Activated CD4-positive, alpha-beta T cell treated with anti-CD3 and anti-CD28 coated beads, Interleukin-2, amount 10 ng/mL, durations not matched to agents 7 days and 5 days (primary cell): ENCODE results near the gene RBM12. TPM values are rescaled to one million over a fixed set of nuclear protein-coding genes. Genes with fewer than 3 reads are reported as not detected.

Experiments
- CTCF ChIA-PET: fragments of 350-600 bp; sonication (Branson Sonifier 250); formaldehyde crosslinking; loops from one replicate; lab custom pipeline; 2021; ENCODE audit warnings: antibody characterized with exemption; lab: Charles Lee
- POLR2A ChIA-PET: fragments of 350-600 bp; sonication (Branson Sonifier 250); formaldehyde crosslinking; loops from one replicate; lab custom pipeline; 2021; ENCODE audit warnings: antibody characterized with exemption; lab: Charles Lee
- DNase-seq: peaks from one replicate; pipeline ENCODE4 v3.0.0-alpha.2; 2020
- H3K27ac Mint-ChIP-seq: one replicate; pipeline ENCODE4 v1.8.0; 2021; ENCODE audit warnings: mild to moderate bottlenecking, moderate library complexity, mixed read lengths
- H3K27me3 Mint-ChIP-seq: one replicate; pipeline ENCODE4 v1.8.0; 2021; ENCODE audit warnings: mixed read lengths
- H3K36me3 Mint-ChIP-seq: one replicate; pipeline ENCODE4 v1.8.0; 2021; ENCODE audit warnings: low read depth, mixed read lengths
- H3K4me1 Mint-ChIP-seq: one replicate; pipeline ENCODE4 v1.8.0; 2021; ENCODE audit warnings: mixed read lengths
- H3K4me3 Mint-ChIP-seq: one replicate; pipeline ENCODE4 v1.8.0; 2021; ENCODE audit warnings: mild to moderate bottlenecking, moderate library complexity, mixed read lengths
- H3K9me3 Mint-ChIP-seq: one replicate; pipeline ENCODE4 v1.8.0; 2021; ENCODE audit warnings: mixed read lengths
- total RNA-seq, 2 experiments: library from RNA; stranded (reverse); gene quantifications; one replicate each; pipeline ENCODE4 v1.2.3, GENCODE V29; 2021

Gene RBM12
- total RNA-seq, 2 experiments from 2014 or later = 121 to 127 TPM

GRCh38 chr20:35644806-35645205, 19.9 kb downstream of the RBM12 start:
- Mint-ChIP-seq H3K9me3 (no peaks in the 10 kb centered on the region), H3K4me3 (no peak overlapping the region), H3K36me3 (peaks cover 39% of the 10 kb centered on the region), H3K4me1 (peaks cover 42% of the 10 kb centered on the region), H3K27ac (no peak overlapping the region), H3K27me3 (no peaks in the 10 kb centered on the region)
- POLR2A ChIA-PET = interaction anchor here (0.6 kb wide), 1 partner anchor 29 kb away, joined by 3 read pairs; the partner anchor contains the start of gene SPAG4
- no peak for DNase-seq
- CTCF ChIA-PET = interaction anchor here (0.9 to 2.4 kb wide), 3 partner anchors 8 to 15 kb away, joined by 3 to 7 read pairs (median 3); no protein-coding TSS in a partner anchor

GRCh38 chr20:35643045-35643444, 21.7 kb downstream of the RBM12 start:
- ChIA-PET POLR2A (no interaction called here), CTCF (interaction anchor here (2.4 kb wide), 1 partner anchor 17 kb away, joined by 7 read pairs; no protein-coding TSS in a partner anchor)
- no peak overlapping the region for H3K27ac Mint-ChIP-seq
- no peak overlapping the region for H3K4me3 Mint-ChIP-seq
- H3K36me3 Mint-ChIP-seq = peaks cover 25% of the 10 kb centered on the region
- peaks cover 34% of the 10 kb centered on the region for H3K4me1 Mint-ChIP-seq
- no peak for DNase-seq
- no peaks in the 10 kb centered on the region for H3K9me3 Mint-ChIP-seq
- H3K27me3 Mint-ChIP-seq = no peaks in the 10 kb centered on the region

GRCh38 chr20:35641743-35642142, 23.0 kb downstream of the RBM12 start:
- H3K27ac Mint-ChIP-seq = no peak overlapping the region
- DNase-seq = no peak
- H3K9me3 Mint-ChIP-seq = no peaks in the 10 kb centered on the region
- H3K27me3 Mint-ChIP-seq = no peaks in the 10 kb centered on the region
- ChIA-PET POLR2A (no interaction called here), CTCF (interaction anchor here (0.8 to 1.6 kb wide), 2 partner anchors 11 to 23 kb away, joined by 3 to 6 read pairs; no protein-coding TSS in a partner anchor)
- no peak overlapping the region for H3K4me3 Mint-ChIP-seq
- H3K36me3 Mint-ChIP-seq = peaks cover 20% of the 10 kb centered on the region
- peaks cover 30% of the 10 kb centered on the region for H3K4me1 Mint-ChIP-seq

- Mint-ChIP-seq H3K9me3 (no peaks in the 10 kb centered on the region), H3K36me3 (peaks cover 18% of the 10 kb centered on the region), H3K4me3 (no peak overlapping the region), H3K27me3 (no peaks in the 10 kb centered on the region), H3K4me1 (peaks cover 23% of the 10 kb centered on the region), H3K27ac (no peak overlapping the region)
- DNase-seq = no peak
- CTCF ChIA-PET = interaction anchor here (1.4 kb wide), 1 partner anchor 21 kb away, joined by 6 read pairs; no protein-coding TSS in a partner anchor
- POLR2A ChIA-PET = interaction anchor here (0.6 kb wide), 1 partner anchor 64 kb away, joined by 5 read pairs; no protein-coding TSS in a partner anchor
Measured at GRCh38 chr20:35640724-35641123, 24.0 kb downstream of the RBM12 start.

- ChIA-PET POLR2A (no interaction called here), CTCF (no interaction called here)
- Mint-ChIP-seq H3K27me3 (no peaks in the 10 kb centered on the region), H3K36me3 (peaks cover 8% of the 10 kb centered on the region), H3K4me1 (peaks cover 15% of the 10 kb centered on the region), H3K4me3 (no peak overlapping the region), H3K27ac (no peak overlapping the region), H3K9me3 (no peaks in the 10 kb centered on the region)
- DNase-seq = no peak
Measured at GRCh38 chr20:35638751-35639150, 25.9 kb downstream of the RBM12 start.

GRCh38 chr20:35637276-35637675, 27.4 kb downstream of the RBM12 start:
- Mint-ChIP-seq H3K36me3 (peaks cover 2% of the 10 kb centered on the region), H3K27ac (no peak overlapping the region), H3K27me3 (no peaks in the 10 kb centered on the region), H3K4me1 (peaks cover 15% of the 10 kb centered on the region), H3K4me3 (no peak overlapping the region), H3K9me3 (no peaks in the 10 kb centered on the region)
- no peak for DNase-seq
- CTCF ChIA-PET = interaction anchor here (1.2 to 1.4 kb wide), 3 partner anchors 8 to 18 kb away, joined by 3 to 5 read pairs (median 4); no protein-coding TSS in a partner anchor
- POLR2A ChIA-PET = no interaction called here

- H3K4me3 Mint-ChIP-seq = no peak overlapping the region
- no peak for DNase-seq
- H3K9me3 Mint-ChIP-seq = no peaks in the 10 kb centered on the region
- H3K36me3 Mint-ChIP-seq = no peaks in the 10 kb centered on the region
- no peaks in the 10 kb centered on the region for H3K27me3 Mint-ChIP-seq
- no peak overlapping the region for H3K27ac Mint-ChIP-seq
- peaks cover 12% of the 10 kb centered on the region for H3K4me1 Mint-ChIP-seq
- ChIA-PET POLR2A (no interaction called here), CTCF (interaction anchor here (0.6 to 1.1 kb wide), 2 partner anchors 319 to 590 kb away, joined by 3 read pairs; no protein-coding TSS in a partner anchor)
Measured at GRCh38 chr20:35636095-35636494, 28.6 kb downstream of the RBM12 start.

GRCh38 chr20:35635652-35636051, 29.0 kb downstream of the RBM12 start:
- no peak overlapping the region for H3K4me3 Mint-ChIP-seq
- no peaks in the 10 kb centered on the region for H3K27me3 Mint-ChIP-seq
- peaks cover 1% of the 10 kb centered on the region for H3K36me3 Mint-ChIP-seq
- H3K9me3 Mint-ChIP-seq = no peaks in the 10 kb centered on the region
- ChIA-PET POLR2A (no interaction called here), CTCF (interaction anchor here (1.1 to 1.5 kb wide), 2 partner anchors 16 to 319 kb away, joined by 3 to 4 read pairs; no protein-coding TSS in a partner anchor)
- H3K4me1 Mint-ChIP-seq = peaks cover 10% of the 10 kb centered on the region
- no peak for DNase-seq
- H3K27ac Mint-ChIP-seq = no peak overlapping the region

- H3K36me3 Mint-ChIP-seq = peaks cover 17% of the 10 kb centered on the region
- no peak for DNase-seq
- no peak overlapping the region for H3K27ac Mint-ChIP-seq
- H3K4me1 Mint-ChIP-seq = no peaks in the 10 kb centered on the region
- POLR2A ChIA-PET = no interaction called here
- CTCF ChIA-PET = interaction anchor here (0.5 to 0.9 kb wide), 4 partner anchors 13 to 150 kb away, joined by 3 to 4 read pairs (median 3); no protein-coding TSS in a partner anchor
- H3K27me3 Mint-ChIP-seq = no peaks in the 10 kb centered on the region
- H3K4me3 Mint-ChIP-seq = no peak overlapping the region
- no peaks in the 10 kb centered on the region for H3K9me3 Mint-ChIP-seq
Measured at GRCh38 chr20:35632539-35633115, 32.1 kb downstream of the RBM12 start.

- Mint-ChIP-seq H3K4me1 (no peaks in the 10 kb centered on the region), H3K36me3 (peaks cover 33% of the 10 kb centered on the region), H3K27me3 (no peaks in the 10 kb centered on the region), H3K27ac (no peak overlapping the region), H3K9me3 (no peaks in the 10 kb centered on the region), H3K4me3 (no peak overlapping the region)
- no peak for DNase-seq
- CTCF ChIA-PET = interaction anchor here (0.5 to 3.4 kb wide), 7 partner anchors 11 to 1269 kb away, joined by 3 to 28 read pairs (median 4); partner anchors contain the start of genes CPNE1 and RBM12
- POLR2A ChIA-PET = no interaction called here
Measured at GRCh38 chr20:35630636-35631035, 34.1 kb downstream of the RBM12 start.

GRCh38 chr20:35629427-35630145, 35.1 kb downstream of the RBM12 start:
- POLR2A ChIA-PET = no interaction called here
- Mint-ChIP-seq H3K4me3 (no peak overlapping the region), H3K27ac (no peak overlapping the region), H3K36me3 (peaks cover 40% of the 10 kb centered on the region), H3K9me3 (no peaks in the 10 kb centered on the region), H3K4me1 (no peaks in the 10 kb centered on the region), H3K27me3 (no peaks in the 10 kb centered on the region)
- CTCF ChIA-PET = interaction anchor here (0.7 to 3.4 kb wide), 5 partner anchors 12 to 324 kb away, joined by 3 to 28 read pairs (median 4); partner anchors contain the start of gene SCAND1
- DNase-seq = no peak

- H3K36me3 Mint-ChIP-seq = peaks cover 40% of the 10 kb centered on the region
- CTCF ChIA-PET = interaction anchor here (0.6 to 1.0 kb wide), 2 partner anchors 8 to 83 kb away, joined by 3 to 4 read pairs; no protein-coding TSS in a partner anchor
- no peak for DNase-seq
- POLR2A ChIA-PET = no interaction called here
- no peak overlapping the region for H3K4me3 Mint-ChIP-seq
- H3K9me3 Mint-ChIP-seq = no peaks in the 10 kb centered on the region
- H3K4me1 Mint-ChIP-seq = no peaks in the 10 kb centered on the region
- no peaks in the 10 kb centered on the region for H3K27me3 Mint-ChIP-seq
- H3K27ac Mint-ChIP-seq = no peak overlapping the region
Measured at GRCh38 chr20:35627121-35627520, 37.6 kb downstream of the RBM12 start.
